Brain microvascular endothelial cell (primary cell): ENCODE data around the gene TNFRSF25.
"Not testable (repeated sequence)": the region's sequence is repeated elsewhere in the genome, so short reads cannot be mapped to it uniquely, and the experiment has no call there.

Source experiments
- DNase-seq: peaks from one replicate; pipeline ENCODE4 v3.0.0-alpha.2; 2020
- H3K27ac ChIP-seq: fragments of 250-450 bp; sonication (Bioruptor Pico); 2 replicates; pipeline ENCODE4 v1.5.1; 2020; ENCODE audit warnings: mild to moderate bottlenecking, moderate library complexity
- H3K27me3 ChIP-seq: fragments of 250-450 bp; sonication (Bioruptor Pico); replicated peaks from 2 replicates; pipeline ENCODE4 v1.5.1; 2020; ENCODE audit warnings: mild to moderate bottlenecking
- H3K36me3 ChIP-seq: fragments of 250-450 bp; sonication (Bioruptor Pico); replicated peaks from 2 replicates; pipeline ENCODE4 v1.5.1; 2020; ENCODE audit warnings: mild to moderate bottlenecking
- H3K4me3 ChIP-seq: 2 replicates; pipeline ENCODE4 v1.5.1; 2011; ENCODE audit warnings: low read depth, mild to moderate bottlenecking, control low read depth, low read length, moderate library complexity
- in situ Hi-C: cut with HindIII; loops from 2 replicates; pipeline ENCODE4 v1.10.0; 2017; ENCODE audit warnings: low sequenced_read_pairs, low pct_ligation_motif_present
- TF ChIP-seq, protein P1 (sequence below): IDR thresholded peaks from 2 replicates; pipeline ENCODE4 v1.5.1; 2011; ENCODE audit warnings: low read depth, mild to moderate bottlenecking, moderate library complexity, low read length, control low read depth, inconsistent platforms; ENCODE audit errors: missing control alignments

TNFRSF25 gene

DNA sequence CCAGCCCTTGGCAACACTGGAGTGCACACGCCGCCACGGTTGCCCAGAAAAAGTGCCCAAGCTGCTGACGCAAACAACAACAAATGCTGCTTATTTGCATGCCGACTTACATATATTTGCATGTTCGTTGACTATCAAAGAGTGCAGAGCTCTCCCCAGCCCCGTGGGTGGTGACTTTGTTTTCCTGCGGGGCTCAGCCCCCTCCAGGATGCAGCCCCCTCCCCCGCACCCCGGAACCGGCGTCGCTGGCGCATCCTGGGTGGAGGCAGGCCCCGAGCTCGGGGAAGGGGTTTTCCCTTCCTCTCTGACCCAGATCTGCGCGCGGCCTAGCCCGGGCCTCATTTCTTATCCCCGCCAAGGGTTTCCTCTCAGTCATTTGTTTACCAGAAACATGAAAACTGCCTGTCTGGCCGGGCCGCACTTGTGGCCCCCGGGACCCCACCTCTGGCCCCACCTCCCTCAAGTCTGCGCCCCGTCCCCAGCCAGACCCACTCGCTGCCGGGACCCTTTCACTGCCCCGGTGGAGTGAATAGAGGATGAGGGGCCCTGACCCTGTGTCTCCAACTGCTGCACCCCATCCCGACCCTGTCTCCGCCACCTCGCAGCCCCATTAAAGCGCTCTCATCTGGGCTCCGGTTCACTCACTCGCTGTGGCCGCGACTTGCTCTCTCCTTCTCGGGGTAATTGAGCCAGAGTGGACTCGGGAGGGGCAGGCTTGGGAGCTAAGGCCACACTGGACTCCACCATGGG is 5.5 kb downstream of the TNFRSF25 start:
- H3K27me3 ChIP-seq: peaks cover 13% of the 10 kb centered on the region
- H3K4me3 ChIP-seq: no peak overlapping the region
- in situ Hi-C loops: no loop called here
- peaks cover 17% of the 10 kb centered on the region for H3K36me3 ChIP-seq
- no peak for DNase-seq
- TF ChIP-seq, protein P1, sequence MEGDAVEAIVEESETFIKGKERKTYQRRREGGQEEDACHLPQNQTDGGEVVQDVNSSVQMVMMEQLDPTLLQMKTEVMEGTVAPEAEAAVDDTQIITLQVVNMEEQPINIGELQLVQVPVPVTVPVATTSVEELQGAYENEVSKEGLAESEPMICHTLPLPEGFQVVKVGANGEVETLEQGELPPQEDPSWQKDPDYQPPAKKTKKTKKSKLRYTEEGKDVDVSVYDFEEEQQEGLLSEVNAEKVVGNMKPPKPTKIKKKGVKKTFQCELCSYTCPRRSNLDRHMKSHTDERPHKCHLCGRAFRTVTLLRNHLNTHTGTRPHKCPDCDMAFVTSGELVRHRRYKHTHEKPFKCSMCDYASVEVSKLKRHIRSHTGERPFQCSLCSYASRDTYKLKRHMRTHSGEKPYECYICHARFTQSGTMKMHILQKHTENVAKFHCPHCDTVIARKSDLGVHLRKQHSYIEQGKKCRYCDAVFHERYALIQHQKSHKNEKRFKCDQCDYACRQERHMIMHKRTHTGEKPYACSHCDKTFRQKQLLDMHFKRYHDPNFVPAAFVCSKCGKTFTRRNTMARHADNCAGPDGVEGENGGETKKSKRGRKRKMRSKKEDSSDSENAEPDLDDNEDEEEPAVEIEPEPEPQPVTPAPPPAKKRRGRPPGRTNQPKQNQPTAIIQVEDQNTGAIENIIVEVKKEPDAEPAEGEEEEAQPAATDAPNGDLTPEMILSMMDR: no peak
- H3K27ac ChIP-seq: no peak overlapping the region

DNA sequence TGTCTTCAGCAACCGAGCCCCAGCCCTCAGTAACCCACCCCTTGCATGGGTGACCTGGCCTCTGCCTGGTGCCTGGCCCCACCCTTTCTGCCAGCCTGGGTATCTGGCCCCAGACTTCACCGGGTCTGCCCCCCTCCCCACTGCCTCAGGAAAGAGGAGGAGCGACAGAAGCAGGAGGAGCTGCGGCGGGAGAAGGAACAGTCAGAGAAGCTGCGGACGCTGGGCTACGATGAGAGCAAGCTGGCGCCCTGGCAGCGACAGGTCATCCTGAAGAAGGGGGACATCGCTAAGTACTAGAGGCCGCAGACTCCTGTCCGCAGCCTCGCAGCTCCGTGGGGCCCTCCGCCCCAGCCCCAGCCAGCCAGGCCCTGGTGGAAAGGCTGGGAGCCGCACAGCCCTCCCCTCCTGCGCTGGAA is 6.1 kb downstream of the TNFRSF25 start:
- TF ChIP-seq, protein P1: no peak
- in situ Hi-C loops: no loop called here

DNA sequence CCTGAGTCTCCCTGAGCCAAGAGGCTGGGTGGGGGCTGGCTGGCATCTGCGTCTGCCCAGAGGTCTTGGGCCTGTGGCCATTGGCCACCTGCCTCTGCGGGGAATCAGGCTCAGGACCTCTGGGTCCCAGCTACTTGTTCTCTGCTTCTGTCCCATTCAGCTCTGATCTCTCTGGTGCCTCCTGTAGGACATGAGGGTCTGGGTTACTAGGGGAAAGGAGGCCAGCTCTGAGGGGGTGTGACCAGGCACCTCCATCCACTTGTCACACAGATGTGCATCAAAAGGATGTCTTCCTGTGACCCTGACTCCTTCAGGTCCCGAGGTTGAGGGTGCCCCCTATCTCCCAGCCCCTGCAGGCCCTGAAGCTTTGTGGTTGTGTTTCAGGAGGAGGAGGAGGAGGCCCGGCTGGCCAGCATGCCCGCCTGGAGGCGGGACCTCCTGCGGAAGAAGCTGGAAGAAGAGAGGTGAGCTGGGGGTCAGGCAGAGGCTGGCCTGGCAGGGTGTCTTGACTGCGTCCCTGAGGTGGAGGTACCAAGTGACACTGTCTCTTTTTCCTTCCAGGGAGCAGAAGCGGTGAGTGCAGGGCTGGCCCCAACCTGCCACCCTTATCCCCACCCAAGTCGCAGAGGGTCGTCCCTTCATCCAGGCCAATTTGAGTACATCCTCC is 9.0 kb downstream of the TNFRSF25 start:
- peaks cover 8% of the 10 kb centered on the region for H3K36me3 ChIP-seq
- TF ChIP-seq, protein P1: no peak
- no peak for DNase-seq
- no peak overlapping the region for H3K27ac ChIP-seq
- H3K4me3 ChIP-seq: no peak overlapping the region
- in situ Hi-C loops: no loop called here
- H3K27me3 ChIP-seq: peaks cover 44% of the 10 kb centered on the region

More for the DNA sequence above, 6.1 kb downstream of the TNFRSF25 start:
- Histone ChIP-seq H3K27ac (no peak overlapping the region), H3K36me3 (peaks cover 17% of the 10 kb centered on the region), H3K27me3 (peaks cover 19% of the 10 kb centered on the region), H3K4me3 (no peak overlapping the region)
- DNase-seq: no peak

DNA sequence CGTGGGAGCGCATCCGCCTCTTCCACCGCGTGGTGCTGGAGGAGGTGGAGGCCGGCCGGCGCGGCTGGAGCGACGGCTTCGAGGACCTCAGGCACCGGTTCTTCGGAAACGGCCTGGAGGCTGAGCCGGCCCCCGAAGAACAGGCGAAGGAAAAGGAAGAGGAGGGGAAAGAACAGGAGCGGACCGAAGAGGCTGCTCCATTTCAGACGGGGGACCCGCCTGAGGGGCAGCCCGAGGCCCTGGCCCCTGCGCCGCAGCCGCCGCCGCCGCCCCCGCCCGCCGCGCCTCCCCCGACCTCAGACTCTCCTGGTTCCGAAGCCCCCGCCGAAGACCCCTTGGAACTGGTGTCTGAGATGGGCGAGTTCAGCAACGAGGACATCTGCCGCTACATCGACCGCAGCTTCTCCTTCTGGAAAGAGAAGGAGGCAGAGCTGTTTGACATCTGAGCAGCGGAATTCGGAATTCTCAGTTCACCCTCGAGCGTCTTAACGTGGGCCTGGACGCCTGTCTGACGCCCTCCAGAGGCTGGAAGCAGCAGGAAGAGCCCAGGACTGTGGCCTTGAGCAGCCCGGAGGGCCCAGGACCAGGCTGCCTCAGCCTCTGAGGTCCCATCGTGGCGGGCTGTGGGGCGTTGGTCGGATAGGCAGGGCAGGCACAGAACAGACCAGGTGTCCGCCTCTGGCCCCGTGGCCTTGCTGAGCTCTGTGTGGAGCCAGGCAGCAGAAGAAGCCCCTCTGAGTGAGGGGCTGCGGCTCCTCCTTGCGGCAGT is 10.0 kb downstream of the TNFRSF25 start:
- in situ Hi-C loops, H3K27ac ChIP-seq, DNase-seq, H3K4me3 ChIP-seq, H3K36me3 ChIP-seq: not testable (repeated sequence)
- TF ChIP-seq, protein P1: peak; percentile 9
- H3K27me3 ChIP-seq: peaks cover 54% of the 10 kb centered on the region

DNA sequence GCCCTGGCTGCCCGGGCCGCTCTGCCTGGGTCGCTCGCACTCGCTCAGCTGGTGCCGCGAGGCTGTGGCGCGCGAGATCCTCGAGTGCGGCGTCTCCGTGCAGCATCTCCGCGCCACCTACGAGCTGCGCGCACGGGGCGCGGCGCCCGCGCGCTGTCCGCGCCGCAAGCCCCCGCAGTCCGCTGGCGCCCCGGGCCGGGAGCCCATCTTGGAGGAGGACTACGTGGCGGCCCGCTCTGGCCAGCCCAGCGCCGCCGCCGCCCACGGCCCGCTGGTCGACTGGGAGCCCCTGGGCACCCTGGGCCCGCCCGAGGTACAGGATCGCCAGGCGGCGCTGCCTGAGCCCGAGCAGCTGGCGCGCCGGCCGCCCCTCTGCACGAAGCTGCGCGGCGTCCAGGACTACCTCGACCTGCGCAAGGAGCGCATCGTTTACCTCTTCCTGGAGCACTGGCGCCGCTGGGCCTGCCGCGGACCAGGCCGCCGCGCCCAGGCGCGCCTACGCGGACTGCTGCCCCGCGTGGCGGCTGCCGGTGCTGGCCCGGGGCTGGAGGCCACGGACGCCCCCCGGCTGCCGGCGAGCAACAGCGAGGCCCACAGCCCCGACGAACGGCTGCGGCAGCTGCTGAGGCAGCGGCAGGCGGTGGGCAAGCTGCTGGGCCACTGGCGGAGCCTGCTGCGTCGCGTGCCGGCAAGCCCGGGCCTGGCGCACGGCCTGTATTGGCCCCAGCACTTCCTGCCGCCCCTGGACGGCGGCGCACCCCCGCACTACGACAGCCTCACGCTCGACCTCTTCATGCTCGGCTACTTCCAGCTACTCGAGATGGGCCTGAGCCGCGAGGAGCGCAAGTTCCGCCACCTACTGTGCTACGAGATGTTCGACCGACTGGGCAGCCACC is 10.9 kb downstream of the TNFRSF25 start:
- no peak overlapping the region for H3K4me3 ChIP-seq
- peaks cover 61% of the 10 kb centered on the region for H3K27me3 ChIP-seq

DNA sequence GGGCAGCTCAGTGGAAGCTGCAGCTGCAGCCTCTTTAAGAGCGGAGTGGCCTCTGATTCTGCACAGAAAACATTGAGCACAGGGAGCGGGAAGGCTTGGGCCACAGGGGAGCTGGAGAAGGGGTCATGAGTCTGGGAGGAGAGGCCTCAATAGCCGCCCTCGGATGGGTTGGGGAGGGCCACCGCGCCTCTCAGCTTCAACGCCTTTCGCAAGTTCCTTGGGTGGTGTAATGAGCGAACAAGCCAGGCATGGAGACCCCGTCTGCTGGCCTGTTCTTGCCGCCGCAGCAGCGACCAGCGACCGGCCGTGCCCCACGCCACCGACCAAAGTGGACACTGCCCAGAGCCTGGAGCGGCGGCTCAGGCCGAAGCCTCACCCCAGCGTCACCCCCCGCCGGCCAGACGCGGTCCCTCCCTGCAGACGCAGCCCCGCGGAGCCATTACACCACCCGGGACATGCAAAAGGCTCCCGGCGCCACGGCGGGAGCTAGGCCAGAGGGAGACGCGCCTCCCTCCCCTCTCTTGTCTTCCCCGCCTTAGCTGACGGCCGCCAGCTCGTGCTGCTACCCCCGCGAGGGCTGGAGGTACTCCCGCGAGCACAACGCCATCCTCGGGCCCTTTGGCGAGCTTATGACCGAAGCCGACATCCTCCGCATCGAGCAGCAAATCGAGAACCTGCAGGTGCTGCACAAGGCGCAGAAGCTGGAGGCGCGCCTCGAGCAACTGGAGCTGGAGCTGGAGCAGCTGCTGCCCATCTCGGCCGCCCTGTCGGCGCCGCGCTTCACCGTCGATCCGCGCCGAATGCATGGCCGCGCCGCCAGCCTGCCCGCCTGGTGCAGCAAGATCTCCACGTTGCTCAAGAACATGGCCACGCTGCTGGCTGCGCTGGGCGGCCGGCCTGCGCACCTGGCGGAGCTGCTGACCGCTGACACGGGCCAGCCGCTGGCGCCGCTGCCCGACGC is 11.8 kb downstream of the TNFRSF25 start:
- DNase-seq, H3K27ac ChIP-seq, H3K36me3 ChIP-seq, in situ Hi-C loops, H3K4me3 ChIP-seq: not testable (repeated sequence)
- peaks cover 68% of the 10 kb centered on the region for H3K27me3 ChIP-seq

More for the DNA sequence above, 10.9 kb downstream of the TNFRSF25 start:
- TF ChIP-seq, protein P1: no peak
- in situ Hi-C loops: no loop called here
- no peak for DNase-seq
- Histone ChIP-seq H3K36me3 (no peaks in the 10 kb centered on the region), H3K27ac (no peak overlapping the region)
